Stimulated activated CD8-positive, alpha-beta memory T cell treated with anti-CD3 and anti-CD28 coated beads, Interleukin-15, amount 100 ng/mL, for 48 hours (primary cell): Measurements from ENCODE around the gene NKAIN2.

Experiments
- DNase-seq, 2 donors: peaks; one replicate each; pipeline ENCODE4 v3.0.0-alpha.2; 2020; ENCODE audit warnings: low read depth in 2 of 2

NKAIN2 gene

DNA sequence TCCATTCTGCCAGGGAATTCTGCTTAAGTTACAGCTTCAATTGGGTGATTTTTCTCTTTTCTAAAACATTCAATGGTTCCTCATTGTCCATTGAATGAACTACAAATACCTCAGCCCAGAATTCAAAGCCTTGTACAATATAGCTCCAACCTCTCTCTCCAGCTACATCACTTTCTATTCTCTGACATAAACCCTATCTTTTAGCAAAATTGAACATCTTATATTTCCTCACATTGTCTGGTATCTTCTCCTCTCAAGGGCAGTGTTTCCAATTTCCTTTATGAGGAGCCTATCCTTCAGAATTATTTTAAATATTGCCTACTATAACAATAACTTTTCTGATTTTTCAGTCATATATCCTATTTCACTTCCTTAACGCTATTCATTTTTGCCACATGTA lies 955.0 kb downstream of the NKAIN2 start:
- no peak for DNase-seq

DNA sequence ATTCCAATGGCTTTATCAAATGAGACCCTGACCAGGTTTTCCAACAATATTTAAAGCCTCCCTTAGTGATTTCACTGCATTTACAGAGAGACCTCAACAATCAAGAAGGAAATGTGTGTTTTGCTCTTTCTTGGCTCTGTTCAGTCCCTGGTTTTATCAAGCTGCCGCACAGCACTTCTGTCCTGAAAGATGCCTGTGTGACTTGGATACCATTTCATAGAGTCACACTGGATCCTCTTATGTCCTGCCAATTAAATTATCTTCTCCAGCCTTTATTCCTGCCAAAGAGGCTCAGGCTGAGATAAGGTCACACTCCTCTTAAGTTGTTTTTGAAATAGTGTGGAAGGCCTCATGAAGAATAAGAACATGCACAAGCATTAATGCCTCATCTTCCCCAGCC lies 961.6 kb downstream of the NKAIN2 start:
- no peak for DNase-seq

DNA sequence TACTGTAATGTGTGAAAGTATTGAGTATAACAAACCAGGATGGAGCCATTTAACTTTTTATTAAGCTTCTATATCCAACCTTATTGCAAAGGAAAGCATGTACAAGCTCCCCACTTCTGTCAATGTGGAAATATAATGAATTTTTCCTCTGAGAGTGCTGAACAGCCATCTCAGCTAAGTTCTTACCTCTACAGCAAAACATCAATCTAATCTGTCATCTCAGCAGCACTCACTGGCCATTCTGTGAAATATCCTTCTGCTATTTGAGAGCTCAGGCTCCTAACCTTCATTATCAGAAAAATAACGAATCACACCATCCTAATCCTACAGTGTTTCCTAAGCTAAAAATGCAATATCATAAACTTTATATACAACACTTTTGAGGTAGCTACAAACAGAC lies 964.6 kb downstream of the NKAIN2 start:
- DNase-seq = no peak

DNA sequence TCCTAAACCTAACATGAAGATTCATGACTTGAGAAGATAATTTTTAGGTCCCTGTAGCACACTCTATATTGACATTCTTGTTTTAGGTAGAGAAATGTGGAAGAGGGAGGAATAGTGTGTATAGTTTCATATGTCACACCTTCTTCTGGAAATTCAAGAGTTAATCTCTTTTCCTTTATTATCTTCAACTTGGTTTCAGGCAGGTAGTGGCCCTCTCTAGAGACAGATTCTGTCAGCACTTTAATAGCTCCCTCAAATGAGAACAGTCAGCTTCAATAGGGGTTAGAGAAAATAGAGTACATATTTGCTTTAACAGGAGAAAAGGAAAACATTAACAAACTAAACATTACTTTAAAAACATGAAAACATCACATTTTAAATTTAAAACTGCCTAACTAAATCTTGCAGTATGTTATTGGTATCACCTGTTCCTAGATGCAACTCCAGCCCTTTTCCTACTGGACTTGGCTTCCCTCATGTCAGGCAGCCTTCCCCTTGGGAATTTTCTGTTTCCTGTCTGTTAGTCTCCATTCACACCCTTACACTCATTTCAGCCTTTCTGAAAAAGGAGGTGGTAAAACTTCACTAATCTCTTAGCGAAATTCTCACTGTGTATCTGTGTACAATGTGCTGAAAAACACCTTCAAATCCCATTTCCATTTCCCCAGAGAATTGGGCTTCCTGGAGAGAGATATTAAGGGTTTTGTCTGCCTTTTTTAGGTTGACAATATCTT lies 966.3 kb downstream of the NKAIN2 start:
- no peak for DNase-seq

DNA sequence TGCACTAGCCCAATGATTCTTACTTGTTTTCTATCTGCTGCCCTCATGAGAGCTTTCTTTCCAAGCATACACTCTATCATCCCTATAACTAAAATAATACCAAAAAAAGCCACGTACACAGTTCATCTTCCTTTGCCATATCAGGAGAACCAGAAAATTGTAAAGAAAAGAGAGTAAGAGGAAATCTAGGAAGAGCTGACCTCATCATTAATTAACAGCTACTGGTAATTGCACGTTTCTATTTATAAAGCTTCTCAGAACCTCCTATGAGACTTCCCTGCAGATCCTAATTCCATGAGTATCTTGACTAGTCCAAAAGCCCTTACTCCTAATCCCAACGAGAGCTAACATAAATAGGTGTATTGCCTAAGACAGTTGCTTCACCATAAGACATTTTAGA lies 967.1 kb downstream of the NKAIN2 start:
- no peak for DNase-seq

DNA sequence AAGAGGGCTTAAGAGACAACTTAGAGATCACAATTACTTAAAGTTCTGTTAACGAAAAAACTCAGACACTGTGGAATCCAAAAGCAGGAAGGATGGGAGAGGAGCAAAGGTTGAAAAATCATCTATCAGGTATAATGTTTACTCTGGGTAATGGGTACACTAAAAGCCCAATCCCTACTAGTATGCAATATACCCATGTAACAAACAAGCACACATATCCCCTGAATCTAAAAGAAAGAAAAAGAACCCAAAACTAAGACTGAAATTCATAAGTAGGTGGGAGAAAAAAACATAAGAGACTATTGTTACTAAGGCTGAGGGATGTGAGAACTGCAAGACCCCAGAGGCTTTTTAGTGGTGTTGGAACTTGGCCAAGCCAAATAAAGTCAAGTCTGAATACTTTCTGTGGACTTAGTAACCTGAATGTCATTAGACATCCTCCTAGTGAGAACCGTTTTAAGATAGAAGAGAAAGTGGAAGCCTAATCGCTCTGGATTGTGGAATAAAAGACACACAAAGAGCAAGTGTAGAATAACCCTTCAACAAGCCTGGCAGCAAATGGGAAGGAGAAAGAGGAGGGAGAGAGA lies 969.2 kb downstream of the NKAIN2 start:
- no peak for DNase-seq

DNA sequence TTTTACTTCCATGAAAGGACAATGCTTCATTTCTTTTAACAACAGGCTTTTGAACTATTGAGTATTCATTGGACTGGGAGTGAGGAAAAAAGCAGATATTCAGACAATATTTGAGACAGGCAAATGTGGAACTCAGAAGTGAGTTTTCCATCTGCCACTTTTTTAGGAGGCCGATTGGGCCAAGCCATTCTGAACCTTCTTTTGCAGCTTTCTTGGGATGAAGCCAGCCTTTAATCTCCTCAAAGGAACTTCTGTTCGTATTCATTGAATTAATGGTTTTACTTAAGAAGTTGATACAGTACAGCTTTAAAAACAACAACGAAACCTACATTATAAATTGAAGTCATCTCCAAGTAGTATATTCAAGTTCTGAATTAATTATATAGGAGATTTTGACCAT lies 971.5 kb downstream of the NKAIN2 start:
- no peak for DNase-seq

DNA sequence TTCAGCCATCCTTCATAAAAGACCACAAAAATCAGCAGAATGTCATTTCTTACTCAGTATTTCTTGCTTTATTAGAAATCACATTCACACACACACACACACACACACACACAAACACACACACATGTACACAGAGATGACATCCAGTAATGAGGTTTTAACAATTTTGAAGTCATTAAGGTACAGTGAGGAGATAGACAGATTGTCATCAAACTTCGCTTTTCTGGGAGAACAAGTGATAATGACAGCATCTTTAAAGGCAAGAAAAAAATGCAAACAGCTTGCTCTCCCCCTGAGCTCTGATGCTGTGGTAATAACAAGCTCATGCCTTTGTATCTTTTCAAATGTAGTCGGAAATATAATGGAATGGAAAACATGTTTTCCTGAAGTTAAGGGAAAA lies 974.2 kb downstream of the NKAIN2 start:
- no peak for DNase-seq

DNA sequence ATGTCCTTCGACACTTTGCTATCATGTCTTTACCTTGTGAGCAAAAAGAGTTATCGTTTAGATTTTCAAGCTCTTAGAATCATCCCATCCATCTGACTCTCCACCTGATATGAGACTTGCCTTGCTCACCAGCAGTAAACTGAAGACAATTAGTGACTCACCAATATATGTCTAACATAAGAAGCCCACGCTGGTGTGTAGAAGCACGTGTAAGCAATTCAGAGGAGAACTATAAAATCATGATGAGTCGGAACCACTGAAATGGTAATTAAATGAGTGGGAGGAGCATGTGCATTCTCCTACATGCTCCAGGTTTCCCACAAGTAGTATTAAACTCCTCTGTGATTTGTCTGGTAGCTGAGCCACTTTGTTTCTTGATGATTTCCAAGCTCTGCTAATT lies 977.0 kb downstream of the NKAIN2 start:
- no peak for DNase-seq

DNA sequence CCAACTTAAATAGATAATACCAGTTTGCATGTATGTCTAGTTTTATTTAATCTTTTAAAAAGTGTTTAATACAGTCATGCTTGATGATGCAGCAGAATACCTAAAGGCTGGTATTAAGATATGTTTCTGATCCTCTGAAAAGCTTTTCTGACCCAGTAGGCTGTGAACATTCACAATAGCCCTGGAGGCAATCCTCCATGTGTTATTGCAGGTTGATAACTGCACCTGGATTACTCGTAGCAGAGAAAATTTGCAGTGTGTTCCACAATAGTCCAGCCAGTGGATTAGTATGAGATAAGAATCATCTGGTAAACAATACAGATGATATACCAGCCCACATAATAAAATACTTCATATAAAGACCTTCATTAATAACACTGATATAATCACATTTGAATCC lies 979.7 kb downstream of the NKAIN2 start:
- DNase-seq = no peak

DNA sequence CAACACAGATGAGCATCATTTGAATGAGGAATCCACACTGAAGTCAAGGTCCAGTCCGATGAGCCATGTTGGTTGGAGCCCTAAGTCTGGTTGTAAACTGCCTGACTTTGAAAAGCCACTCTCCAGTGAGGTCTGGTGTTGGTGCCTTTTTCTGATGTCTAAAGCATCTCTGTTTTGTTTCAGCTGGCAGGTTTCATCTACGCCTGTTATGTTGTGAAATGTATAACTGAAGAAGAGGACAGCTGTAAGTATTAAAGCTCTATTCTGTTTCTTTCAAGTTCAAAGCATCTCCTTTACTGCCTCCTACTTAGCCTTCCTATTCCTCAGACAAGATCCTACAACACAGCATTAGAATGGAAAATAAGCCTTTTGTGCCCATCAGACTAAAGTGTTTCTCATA lies 987.5 kb downstream of the NKAIN2 start:
- no peak for DNase-seq

DNA sequence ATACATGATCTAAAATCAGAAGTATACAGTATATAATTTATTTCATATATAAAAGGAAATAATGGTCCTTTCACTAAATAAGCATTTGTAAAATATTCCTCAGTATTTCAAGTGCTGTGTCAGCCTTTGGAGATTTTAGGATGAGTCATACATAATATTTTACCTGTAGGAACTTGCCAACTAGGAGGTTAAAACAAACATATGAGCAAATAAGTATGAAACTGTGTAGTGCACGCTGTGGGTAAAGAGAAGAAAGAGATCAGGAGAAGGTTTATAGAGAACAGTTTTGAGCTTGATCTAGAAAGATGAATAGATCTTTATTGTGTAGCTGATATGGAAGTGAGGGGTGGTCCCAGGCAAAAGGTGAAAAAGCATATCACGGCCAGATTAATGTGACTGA lies 988.7 kb downstream of the NKAIN2 start:
- no peak for DNase-seq

DNA sequence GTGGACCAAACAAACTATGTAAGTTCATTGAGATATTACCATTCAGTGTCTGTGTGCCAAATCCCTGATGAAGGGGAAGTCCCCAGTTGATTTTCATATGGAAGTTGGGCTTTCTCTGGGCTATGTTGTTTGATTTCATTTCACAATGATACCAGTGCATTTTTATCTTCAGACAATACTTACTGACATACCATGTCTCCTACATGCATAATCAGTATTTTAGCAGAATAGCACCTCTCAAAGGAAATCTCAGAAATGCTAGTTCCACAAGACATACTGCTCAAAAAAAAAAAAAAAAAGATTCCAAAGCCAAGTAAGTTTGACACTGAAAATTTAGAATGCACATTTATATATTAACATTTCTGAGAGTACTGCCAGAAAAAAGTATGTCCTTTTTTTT lies 989.7 kb downstream of the NKAIN2 start:
- DNase-seq = no peak

DNA sequence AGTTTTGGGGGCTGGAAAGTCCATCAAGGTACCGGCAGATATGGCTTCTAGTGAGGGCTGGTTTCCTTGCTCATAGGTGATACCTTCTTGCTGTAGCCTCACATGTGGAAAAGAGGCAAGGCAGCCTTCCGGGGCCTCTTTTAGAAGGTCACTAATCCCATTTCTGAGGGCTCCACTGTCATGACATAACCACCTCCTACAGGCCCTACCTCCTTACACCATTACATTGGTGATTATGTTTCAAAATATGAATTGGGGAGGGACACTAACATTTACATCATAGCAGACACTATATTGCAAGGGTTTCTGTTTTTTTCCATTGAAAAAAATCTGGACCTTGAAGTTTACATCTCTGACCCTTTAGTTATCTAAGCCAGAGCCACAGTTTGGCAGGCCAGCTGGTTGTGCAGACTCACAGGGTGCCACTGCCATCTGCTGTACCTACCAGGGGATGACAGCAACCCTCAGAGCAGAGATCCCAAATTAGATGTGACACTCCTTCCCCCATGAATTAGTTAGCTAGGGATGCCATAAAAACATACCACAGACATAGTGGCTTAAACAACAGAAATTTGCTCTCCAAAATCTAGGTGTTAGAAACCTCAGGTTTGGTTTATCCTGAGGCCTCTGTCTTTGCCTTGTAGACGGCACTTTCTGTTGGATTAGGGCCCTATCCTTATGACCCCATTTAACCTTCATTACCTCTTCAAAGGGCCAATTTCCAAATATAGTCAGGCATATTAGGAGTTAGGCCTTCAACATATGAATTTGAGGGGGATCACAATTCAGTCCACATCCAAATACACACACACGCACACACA lies 992.2 kb downstream of the NKAIN2 start:
- no peak for DNase-seq

DNA sequence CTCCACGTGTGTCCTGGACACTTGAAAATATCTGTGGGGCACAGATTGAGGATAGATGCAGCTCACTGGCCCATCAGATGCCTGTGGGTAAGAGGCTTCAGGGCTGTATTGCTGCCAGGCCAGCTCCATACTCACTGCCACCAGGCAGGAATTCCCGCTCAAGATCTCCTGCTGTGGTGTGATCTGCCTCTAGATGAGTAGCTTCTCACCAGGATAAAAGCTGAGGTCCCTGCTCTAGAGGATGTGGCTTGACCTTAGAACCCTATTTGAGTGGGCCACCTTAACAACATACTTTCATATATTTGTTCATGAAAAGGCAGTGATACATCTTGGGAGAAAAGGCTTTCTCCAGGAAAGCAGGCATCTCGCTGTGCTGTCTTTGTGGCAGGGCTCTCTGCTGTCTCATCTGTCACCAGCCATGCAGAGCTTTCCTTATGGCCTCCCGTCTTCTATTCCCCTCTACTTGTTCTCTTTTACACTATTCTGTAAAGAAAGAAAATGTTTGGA lies 992.9 kb downstream of the NKAIN2 start:
- no peak for DNase-seq

DNA sequence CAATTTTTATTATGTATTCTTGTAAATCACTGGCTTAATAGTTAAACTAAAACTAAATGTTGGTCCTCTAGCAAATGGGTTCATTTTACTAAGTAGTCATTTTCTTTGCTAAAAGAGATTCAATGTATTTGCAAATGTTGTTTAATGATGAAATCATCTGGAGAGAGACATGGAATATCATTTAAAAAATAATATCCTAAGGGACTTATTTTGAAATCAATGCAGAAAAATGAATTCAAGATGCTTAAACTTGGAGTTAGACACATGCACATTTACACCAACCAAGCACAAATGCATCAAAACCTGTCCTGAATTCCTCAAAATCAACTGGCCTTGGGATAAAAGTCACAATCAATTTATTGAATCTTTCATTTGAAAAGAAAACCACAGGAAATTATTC lies 993.6 kb downstream of the NKAIN2 start:
- DNase-seq = no peak

DNA sequence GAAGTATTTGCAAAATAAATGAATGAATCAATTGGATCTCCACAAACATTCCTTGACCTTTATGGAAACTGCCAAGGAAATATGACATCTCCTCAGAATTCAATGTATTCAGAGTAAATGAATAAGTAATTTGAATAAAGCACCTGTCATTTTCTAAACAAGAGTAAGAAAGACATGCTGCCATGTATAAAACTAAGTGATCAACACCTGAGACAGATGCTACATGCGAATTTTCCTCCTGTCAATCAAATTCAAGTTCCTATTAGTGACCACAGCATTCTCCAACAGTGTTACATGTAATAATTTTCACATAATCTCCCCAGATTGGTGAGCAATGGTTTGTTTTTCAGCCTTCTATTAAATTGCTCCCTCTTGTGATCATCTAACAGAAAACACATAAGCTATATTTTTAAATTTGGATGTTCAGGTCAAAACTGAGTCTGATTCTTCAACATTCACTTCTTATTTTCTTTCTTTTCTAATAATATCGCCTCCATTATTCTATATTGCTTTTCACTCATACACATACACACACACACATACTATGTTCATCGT lies 995.4 kb downstream of the NKAIN2 start:
- no peak for DNase-seq

DNA sequence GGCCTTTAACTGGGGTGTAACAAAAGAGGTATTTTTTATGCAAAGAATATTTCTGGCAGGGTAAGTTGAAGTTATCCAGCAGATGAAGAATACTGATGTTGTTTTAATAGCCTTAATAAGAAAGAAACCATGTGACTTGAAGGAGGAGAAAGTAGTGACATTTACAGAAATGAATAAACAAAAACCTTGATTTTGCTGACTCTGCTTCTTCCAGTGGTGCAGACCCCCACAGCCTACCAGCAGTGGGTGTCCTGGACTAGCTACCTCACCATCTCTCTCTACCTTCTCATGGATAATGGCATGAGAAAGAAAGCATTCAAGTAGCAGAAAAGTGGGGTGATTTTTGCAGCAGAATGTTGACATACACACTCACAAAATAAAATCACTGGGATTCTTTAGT lies 996.0 kb downstream of the NKAIN2 start:
- DNase-seq = no peak

DNA sequence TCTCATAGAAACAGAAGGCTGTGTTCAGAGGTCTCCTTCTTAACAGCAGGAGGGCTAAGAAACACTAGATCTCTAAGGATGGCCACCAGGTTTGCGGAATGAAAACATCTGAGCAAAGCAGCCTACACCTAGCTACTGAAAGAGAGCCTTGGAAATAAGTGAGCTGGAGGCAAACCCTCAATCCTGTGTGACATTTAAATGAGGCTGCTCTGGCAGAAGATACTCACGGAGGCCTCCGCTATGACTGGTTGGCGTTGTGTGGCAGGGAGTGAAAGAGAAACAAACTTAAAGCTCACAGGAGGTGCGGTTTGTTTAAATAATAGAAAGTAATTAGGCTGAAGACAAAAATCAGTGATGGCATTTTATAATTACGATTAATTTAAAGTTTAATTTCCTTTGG lies 996.6 kb downstream of the NKAIN2 start:
- DNase-seq = no peak

DNA sequence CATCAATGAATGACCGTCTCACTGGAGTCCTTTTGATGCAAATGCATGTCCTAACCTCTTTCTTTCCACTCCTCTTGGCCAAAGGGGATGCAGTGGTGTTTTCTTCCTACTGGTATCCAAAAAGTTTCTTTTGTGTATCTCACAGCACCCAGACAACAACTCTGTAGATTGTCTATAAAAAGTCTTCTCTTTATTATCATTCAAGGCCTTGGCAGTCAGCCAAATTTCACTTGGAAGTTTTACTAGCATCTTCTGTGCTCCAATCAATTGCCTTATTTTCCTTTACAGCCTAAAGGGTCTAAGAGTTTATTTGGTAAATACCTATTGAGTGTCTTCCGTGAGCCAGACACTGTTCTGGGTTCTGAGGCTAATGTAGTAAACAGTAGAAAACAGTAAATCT lies 1008.4 kb downstream of the NKAIN2 start:
- no peak for DNase-seq

DNA sequence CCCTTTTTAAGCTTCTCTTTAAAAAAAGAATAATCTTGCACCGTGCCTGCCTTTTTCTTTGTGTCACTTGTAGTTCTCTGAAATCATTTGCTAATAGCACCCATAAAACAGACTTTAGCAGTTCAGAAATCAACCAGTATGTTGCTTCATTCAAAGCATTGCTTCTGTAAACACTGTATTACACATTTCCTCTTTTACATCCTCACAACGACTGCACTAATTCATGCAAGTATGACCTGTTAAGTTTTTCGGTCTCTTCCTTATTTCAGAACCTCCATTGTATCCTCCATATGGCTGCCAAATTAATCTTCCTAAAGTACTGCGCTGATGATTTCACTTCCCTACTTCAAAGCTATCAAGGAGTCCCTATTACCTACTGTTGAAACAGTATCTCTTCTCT lies 1015.7 kb downstream of the NKAIN2 start:
- DNase-seq = no peak

DNA sequence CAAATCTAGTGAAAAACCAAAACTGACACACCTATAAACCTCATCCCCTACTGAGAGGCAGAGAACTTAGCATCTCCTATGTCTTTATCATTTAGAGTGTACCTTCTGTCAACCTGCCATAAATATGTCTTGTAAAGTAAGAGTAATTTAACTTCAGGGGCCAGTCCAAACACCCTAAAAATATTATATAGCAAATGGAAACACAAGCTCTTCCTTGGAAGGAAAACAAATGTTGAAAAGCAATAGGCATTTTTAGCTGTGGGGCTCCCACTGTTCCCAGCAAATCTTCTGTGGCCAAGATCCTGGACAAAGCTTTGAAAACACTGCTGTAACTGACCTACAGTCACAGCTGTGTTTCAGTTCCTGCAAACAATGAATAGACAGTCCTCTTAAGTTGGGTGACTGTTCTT lies 1018.5 kb downstream of the NKAIN2 start:
- DNase-seq = no peak

DNA sequence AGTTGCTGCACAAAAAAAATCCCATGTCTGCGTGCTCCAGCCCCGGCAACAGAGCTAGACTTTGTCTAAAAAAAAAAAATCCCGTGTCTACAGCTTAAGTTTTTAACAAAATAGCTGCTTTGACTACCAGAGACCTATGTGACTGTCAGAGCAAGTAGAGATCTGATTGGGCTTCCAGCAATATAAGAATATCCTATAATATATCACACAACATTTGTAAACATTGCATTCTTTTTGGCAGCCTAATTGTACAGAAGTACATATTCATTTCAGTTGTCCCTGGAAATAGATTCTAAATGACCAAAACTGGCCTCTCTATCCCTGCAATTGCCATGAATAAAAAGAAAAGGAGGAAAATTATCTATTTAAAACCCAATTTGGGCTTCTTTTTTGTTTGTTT lies 1019.1 kb downstream of the NKAIN2 start:
- DNase-seq = no peak
